Cardiac fibroblast (primary cell): ENCODE measurements around the gene PARD6B.

Experiments used
- DNase-seq, 2 donors: peaks; one replicate each; pipeline versions ENCODE4 v3.0.0 to v3.0.0-alpha.2; 2010; ENCODE audit warnings: low read depth in 2 of 2
- H3K4me3 ChIP-seq, 2 donors: replicated peaks in 1 of 2; 1 replicate in 1 of 2; 2 replicates in 1 of 2; pipeline ENCODE4 v1.5.1; 2011; ENCODE audit warnings: low read depth in 2 of 2, low read length in 2 of 2, mild to moderate bottlenecking in 2 of 2, moderate library complexity in 1 of 2
- TF ChIP-seq, protein P1 (sequence below): IDR thresholded peaks from one replicate; pipeline ENCODE4 v1.5.1; 2011; ENCODE audit warnings: low read depth, mild to moderate bottlenecking, low read length, inconsistent platforms

Gene PARD6B

GRCh38 chr20:50720026-50720425 is 11.4 kb upstream of the PARD6B start:
- TF ChIP-seq, protein P1, sequence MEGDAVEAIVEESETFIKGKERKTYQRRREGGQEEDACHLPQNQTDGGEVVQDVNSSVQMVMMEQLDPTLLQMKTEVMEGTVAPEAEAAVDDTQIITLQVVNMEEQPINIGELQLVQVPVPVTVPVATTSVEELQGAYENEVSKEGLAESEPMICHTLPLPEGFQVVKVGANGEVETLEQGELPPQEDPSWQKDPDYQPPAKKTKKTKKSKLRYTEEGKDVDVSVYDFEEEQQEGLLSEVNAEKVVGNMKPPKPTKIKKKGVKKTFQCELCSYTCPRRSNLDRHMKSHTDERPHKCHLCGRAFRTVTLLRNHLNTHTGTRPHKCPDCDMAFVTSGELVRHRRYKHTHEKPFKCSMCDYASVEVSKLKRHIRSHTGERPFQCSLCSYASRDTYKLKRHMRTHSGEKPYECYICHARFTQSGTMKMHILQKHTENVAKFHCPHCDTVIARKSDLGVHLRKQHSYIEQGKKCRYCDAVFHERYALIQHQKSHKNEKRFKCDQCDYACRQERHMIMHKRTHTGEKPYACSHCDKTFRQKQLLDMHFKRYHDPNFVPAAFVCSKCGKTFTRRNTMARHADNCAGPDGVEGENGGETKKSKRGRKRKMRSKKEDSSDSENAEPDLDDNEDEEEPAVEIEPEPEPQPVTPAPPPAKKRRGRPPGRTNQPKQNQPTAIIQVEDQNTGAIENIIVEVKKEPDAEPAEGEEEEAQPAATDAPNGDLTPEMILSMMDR, result no peak
- H3K4me3 ChIP-seq, result no peak overlapping the region
- no peak for DNase-seq

GRCh38 chr20:50720582-50720981 is 10.8 kb upstream of the PARD6B start:
- no peak overlapping the region for H3K4me3 ChIP-seq
- DNase-seq, result no peak
- TF ChIP-seq, protein P1, result no peak

DNA sequence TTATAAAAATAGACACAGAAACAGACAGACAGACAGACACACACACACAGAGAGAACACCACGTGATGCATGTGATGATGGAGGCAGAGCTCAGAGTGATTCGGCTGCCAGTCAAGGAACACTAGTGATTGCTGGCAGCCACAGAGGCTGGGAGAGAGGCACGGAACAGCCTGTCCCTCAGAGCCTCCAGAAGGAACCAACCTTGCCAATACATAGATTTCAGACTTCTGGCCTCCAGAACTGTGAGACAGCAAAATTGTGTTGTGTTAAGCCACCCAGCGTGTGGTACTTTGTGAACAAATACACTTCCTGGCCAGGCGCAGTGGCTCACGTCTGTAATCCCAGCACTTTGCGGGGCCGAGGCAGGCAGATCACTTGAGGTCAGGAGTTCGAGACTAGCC is 9.5 kb upstream of the PARD6B start:
- H3K4me3 ChIP-seq, result no peak overlapping the region
- DNase-seq, result peak; percentile 18 to 45
- TF ChIP-seq, protein P1, result no peak

GRCh38 chr20:50722424-50723155 is 8.8 kb upstream of the PARD6B start:
- no peak overlapping the region for H3K4me3 ChIP-seq
- TF ChIP-seq, protein P1, result no peak
- DNase-seq, result no peak

DNA sequence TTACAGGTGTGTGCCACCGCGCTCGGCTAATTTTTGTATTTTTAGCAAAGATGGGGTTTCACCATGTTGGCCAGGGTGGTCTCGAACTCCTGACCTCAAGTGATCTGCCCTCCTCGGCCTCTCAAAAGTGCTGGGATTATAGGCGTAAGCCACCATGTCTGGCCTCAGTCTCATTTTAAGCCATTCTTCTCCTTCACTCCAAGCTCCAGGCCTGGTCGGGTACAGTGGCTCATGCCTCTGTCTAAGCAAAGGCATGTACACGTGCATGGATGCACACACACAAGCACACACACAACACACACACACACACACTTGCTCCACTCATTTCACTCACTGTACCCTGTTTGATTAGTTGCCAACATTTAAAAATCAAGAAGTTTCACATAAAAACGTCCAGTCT is 7.7 kb upstream of the PARD6B start:
- H3K4me3 ChIP-seq, result no peak overlapping the region
- TF ChIP-seq, protein P1, result no peak
- no peak for DNase-seq

DNA sequence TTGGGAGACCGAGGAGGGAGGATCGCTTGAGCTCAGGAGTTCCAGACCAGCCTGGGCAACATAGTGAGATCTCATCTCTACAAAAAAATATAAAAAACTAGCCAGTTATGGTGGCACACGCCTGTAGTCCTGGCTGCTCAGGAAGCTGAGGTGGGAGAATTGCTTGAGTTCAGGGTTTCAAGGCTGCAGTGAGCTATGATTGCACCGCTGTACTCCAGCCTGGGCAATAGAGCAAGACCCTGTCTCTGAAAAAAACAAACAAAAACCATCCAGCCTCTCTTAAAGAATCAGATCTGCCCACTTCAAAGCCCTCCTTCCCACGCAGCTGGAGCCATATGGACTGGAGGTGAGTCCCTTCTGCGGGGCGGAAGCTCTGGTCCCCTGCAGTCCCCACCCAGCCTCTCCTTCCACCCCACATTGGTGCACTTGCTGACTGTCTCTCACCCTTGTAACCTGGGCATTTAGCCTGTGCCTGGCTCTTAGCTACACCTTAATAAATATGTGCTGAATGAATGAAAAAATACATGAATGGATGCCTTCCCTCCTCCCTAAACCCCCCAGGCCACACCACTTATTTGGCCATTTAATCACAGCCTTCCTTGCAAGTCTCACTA is 7.2 kb upstream of the PARD6B start:
- TF ChIP-seq, protein P1, result no peak
- no peak for DNase-seq
- H3K4me3 ChIP-seq, result no peak overlapping the region
